GM19043 (cell line): Measurements from ENCODE around the gene EEF1A2.

Source experiments
- ATAC-seq: cut with Tn5 transposase; IDR thresholded peaks from one replicate; pipeline ENCODE4 v1.9.1; 2021; ENCODE audit warnings: low read depth; ENCODE audit not compliant: unreplicated experiment

EEF1A2 gene

GRCh38 chr20:63501818-63502670 lies 3.2 kb upstream of the EEF1A2 start:
- no peak for ATAC-seq

GRCh38 chr20:63500902-63501817 lies 2.3 kb upstream of the EEF1A2 start:
- ATAC-seq, result no peak

- ATAC-seq, result no peak
These were observed 1.4 kb upstream of the EEF1A2 start for GRCh38 chr20:63500151-63500901.

- no peak for ATAC-seq
These were observed 571 bp upstream of the EEF1A2 start for GRCh38 chr20:63499338-63499969.

- no peak for ATAC-seq
These were observed 642 bp downstream of the EEF1A2 start for GRCh38 chr20:63497946-63498935.

GRCh38 chr20:63497138-63497945 lies 1.5 kb downstream of the EEF1A2 start:
- no peak for ATAC-seq

GRCh38 chr20:63496596-63497120 lies 2.2 kb downstream of the EEF1A2 start:
- no peak for ATAC-seq

GRCh38 chr20:63495741-63496595 lies 2.9 kb downstream of the EEF1A2 start:
- ATAC-seq, result no peak

- no peak for ATAC-seq
These were observed 3.6 kb downstream of the EEF1A2 start for GRCh38 chr20:63495167-63495720.

- ATAC-seq, result no peak
These were observed 4.3 kb downstream of the EEF1A2 start for GRCh38 chr20:63494420-63495166.

GRCh38 chr20:63494084-63494419 lies 4.8 kb downstream of the EEF1A2 start:
- ATAC-seq, result no peak

GRCh38 chr20:63493563-63494020 lies 5.3 kb downstream of the EEF1A2 start:
- no peak for ATAC-seq

- no peak for ATAC-seq
These were observed 5.9 kb downstream of the EEF1A2 start for GRCh38 chr20:63492982-63493381.

GRCh38 chr20:63492518-63492917 lies 6.4 kb downstream of the EEF1A2 start:
- ATAC-seq, result no peak

- ATAC-seq, result no peak
These were observed 7.2 kb downstream of the EEF1A2 start for GRCh38 chr20:63491635-63492230.

- no peak for ATAC-seq
These were observed 7.8 kb downstream of the EEF1A2 start for GRCh38 chr20:63491078-63491477.
